ENCODE measurements around the gene USF1. TPM values are rescaled to one million over a fixed set of nuclear protein-coding genes. Genes with fewer than 3 reads are reported as not detected.
A peak's percentile ranks its signal among the peaks of the same experiment; 100 is the strongest.

The USF1 gene
- polyA plus RNA-seq, 3 donors: 6.3 to 335 (median 25.5) TPM

DNA sequence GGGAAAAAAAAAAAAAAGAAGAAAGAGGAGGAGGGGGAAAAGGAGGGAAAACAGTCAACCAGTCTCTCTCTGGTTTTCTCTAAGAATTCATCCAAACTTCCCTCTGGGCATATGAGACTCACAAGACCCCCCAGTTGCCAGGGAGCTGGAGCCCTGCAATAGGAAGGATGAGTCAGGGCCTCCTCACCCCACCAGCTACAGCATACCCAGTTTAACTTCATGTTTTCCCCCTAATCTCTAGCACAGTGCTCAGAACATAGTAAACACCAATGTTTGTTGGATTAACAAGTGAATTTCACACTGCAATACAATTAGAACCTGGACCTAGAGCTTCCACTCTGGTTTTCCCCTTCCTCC lies 32.7 kb downstream of the USF1 start:
- Histone ChIP-seq H3K9ac (ENCODE audit: insufficient read depth, low read length, poor library complexity, severe bottlenecking) (peak overlapping the region; percentile 68), H3K27me3 (ENCODE audit: control insufficient read depth in 2 of 2, insufficient read depth in 2 of 2, low read length in 2 of 2) (no peaks in the 10 kb centered on the region), H3K27ac (ENCODE audit: low read depth in 1 of 2, low read length in 2 of 2) (peak overlapping the region; percentile 92 to 94), H4K20me1 (ENCODE audit: insufficient read depth, low read length) (no peaks in the 10 kb centered on the region), H3K4me3 (replicated peaks in 1 of 3; ENCODE audit: low read depth in 2 of 3, low read length in 3 of 3) (peak overlapping the region; percentile 28 to 71 (median 30)), H3K9me3 (replicated peaks in 1 of 2; ENCODE audit: control insufficient read depth in 1 of 2, insufficient read depth in 1 of 2, low read length in 2 of 2) (no peaks in the 10 kb centered on the region), H3K4me2 (replicated peaks; ENCODE audit: extremely low read depth, low read length, poor library complexity, severe bottlenecking) (peak overlapping the region; percentile 76), H3K36me3 (replicated peaks in 1 of 2; ENCODE audit: control insufficient read depth in 1 of 2, insufficient read depth in 2 of 2, low read length in 2 of 2) (no peaks in the 10 kb centered on the region), H2AFZ (ENCODE audit: insufficient read depth, low read depth, low read length, poor library complexity, severe bottlenecking) (peak overlapping the region; percentile 60), H3K79me2 (ENCODE audit: insufficient read depth, low read length) (peaks cover 70% of the 10 kb centered on the region), H3K4me1 (ENCODE audit: control insufficient read depth in 1 of 2, insufficient read depth in 2 of 2, low read length in 2 of 2) (peaks cover 42 to 56% of the 10 kb centered on the region in 2 donors)
- Mint-ChIP-seq H3K4me3 (peak overlapping the region; percentile 82 to 91), H3K27ac (peak overlapping the region; percentile 96 to 99 (median 98)), H3K27me3 (ENCODE audit: low read depth in 3 of 3) (no peaks in the 10 kb centered on the region), H3K9me3 (no peaks in the 10 kb centered on the region), H3K4me1 (peaks cover 49% of the 10 kb centered on the region), H3K36me3 (peaks cover 3 to 23% of the 10 kb centered on the region in 2 donors)
- TF ChIP-seq, protein P1, sequence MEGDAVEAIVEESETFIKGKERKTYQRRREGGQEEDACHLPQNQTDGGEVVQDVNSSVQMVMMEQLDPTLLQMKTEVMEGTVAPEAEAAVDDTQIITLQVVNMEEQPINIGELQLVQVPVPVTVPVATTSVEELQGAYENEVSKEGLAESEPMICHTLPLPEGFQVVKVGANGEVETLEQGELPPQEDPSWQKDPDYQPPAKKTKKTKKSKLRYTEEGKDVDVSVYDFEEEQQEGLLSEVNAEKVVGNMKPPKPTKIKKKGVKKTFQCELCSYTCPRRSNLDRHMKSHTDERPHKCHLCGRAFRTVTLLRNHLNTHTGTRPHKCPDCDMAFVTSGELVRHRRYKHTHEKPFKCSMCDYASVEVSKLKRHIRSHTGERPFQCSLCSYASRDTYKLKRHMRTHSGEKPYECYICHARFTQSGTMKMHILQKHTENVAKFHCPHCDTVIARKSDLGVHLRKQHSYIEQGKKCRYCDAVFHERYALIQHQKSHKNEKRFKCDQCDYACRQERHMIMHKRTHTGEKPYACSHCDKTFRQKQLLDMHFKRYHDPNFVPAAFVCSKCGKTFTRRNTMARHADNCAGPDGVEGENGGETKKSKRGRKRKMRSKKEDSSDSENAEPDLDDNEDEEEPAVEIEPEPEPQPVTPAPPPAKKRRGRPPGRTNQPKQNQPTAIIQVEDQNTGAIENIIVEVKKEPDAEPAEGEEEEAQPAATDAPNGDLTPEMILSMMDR (IDR thresholded peaks at IDR 0.05): no peak
- DNase-seq: peak; percentile 64 to 89 (median 83)
- intact Hi-C loops (cut with micrococcal nuclease): no loop called here

DNA sequence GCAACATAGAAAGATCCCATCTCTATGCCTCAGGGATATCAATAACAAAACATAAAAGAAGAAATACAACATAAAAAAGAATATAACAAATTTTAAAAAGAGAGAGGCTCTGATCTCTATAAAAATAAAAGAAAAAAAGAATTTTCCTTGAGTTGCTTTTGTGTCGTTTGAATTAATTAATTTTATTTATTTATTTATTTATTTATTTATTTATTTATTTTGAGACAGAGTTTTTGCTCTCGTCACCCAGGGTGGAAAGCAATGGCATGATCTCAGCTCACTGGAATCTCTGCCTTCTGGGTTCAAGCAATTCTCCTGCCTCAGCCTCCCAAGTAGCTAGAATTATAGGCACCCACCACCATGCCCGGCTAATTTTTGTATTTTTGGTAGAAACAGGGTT lies 33.4 kb downstream of the USF1 start:
- peaks cover under 1 to 25% of the 10 kb centered on the region in 2 donors for H3K36me3 Mint-ChIP-seq
- Histone ChIP-seq H3K27ac (ENCODE audit: low read depth in 1 of 2, low read length in 2 of 2) (peak overlapping the region; percentile 92 to 94), H2AFZ (ENCODE audit: insufficient read depth, low read depth, low read length, poor library complexity, severe bottlenecking) (peak overlapping the region; percentile 48), H3K27me3 (ENCODE audit: control insufficient read depth in 2 of 2, insufficient read depth in 2 of 2, low read length in 2 of 2) (no peaks in the 10 kb centered on the region), H4K20me1 (ENCODE audit: insufficient read depth, low read length) (no peaks in the 10 kb centered on the region), H3K36me3 (replicated peaks in 1 of 2; ENCODE audit: control insufficient read depth in 1 of 2, insufficient read depth in 2 of 2, low read length in 2 of 2) (peaks cover 0 to 5% of the 10 kb centered on the region in 2 donors), H3K9ac (ENCODE audit: insufficient read depth, low read length, poor library complexity, severe bottlenecking) (no peak overlapping the region), H3K4me1 (ENCODE audit: control insufficient read depth in 1 of 2, insufficient read depth in 2 of 2, low read length in 2 of 2) (peaks cover 35 to 49% of the 10 kb centered on the region in 2 donors), H3K4me2 (replicated peaks; ENCODE audit: extremely low read depth, low read length, poor library complexity, severe bottlenecking) (peak overlapping the region; percentile 76), H3K9me3 (replicated peaks in 1 of 2; ENCODE audit: control insufficient read depth in 1 of 2, insufficient read depth in 1 of 2, low read length in 2 of 2) (no peaks in the 10 kb centered on the region), H3K4me3 (replicated peaks in 1 of 3; ENCODE audit: low read depth in 2 of 3, low read length in 3 of 3) (peak overlapping the region in 1 of 3 experiments; percentile 71), H3K79me2 (ENCODE audit: insufficient read depth, low read length) (peaks cover 70% of the 10 kb centered on the region)
- no peaks in the 10 kb centered on the region for H3K27me3 Mint-ChIP-seq (ENCODE audit: low read depth in 3 of 3)
- WGBS (ENCODE audit: insufficient coverage): no CpG with 5 or more reads among the region's 3 CpGs
- peaks cover 42% of the 10 kb centered on the region for H3K4me1 Mint-ChIP-seq
- no peak for DNase-seq
- no peak overlapping the region for H3K4me3 Mint-ChIP-seq
- TF ChIP-seq, protein P1 (IDR thresholded peaks at IDR 0.05): no peak
- no peaks in the 10 kb centered on the region for H3K9me3 Mint-ChIP-seq
- H3K27ac Mint-ChIP-seq: peak overlapping the region; percentile 96 to 99 (median 98)
- intact Hi-C loops (cut with micrococcal nuclease): no loop called here
